Right renal pelvis (tissue), 4 donors: ENCODE data around the gene GARIN1A. TPM values are rescaled to one million over a fixed set of nuclear protein-coding genes. Genes with fewer than 3 reads are reported as not detected.
"Not testable (repeated sequence)": the region's sequence is repeated elsewhere in the genome, so short reads cannot be mapped to it uniquely, and the experiment has no call there.

ENCODE experiments used
- DNase-seq, 4 donors: peaks; one replicate each; pipeline ENCODE4 v3.0.0-alpha.2; 2013; ENCODE audit warnings: low read depth in 4 of 4, low spot score in 3 of 4, missing footprints in 1 of 4
- polyA plus RNA-seq, 4 donors: library from polyadenylated mRNA; unstranded; fragments of 120-200 nt; gene quantifications; one replicate each; pipeline ENCODE4 v1.2.1, GENCODE V29; 2013; ENCODE audit not compliant: insufficient read length in 4 of 4

The GARIN1A gene
- 1 to 10 TPM; 1.2 to 1.8 (median 1.5) TPM for polyA plus RNA-seq

DNA sequence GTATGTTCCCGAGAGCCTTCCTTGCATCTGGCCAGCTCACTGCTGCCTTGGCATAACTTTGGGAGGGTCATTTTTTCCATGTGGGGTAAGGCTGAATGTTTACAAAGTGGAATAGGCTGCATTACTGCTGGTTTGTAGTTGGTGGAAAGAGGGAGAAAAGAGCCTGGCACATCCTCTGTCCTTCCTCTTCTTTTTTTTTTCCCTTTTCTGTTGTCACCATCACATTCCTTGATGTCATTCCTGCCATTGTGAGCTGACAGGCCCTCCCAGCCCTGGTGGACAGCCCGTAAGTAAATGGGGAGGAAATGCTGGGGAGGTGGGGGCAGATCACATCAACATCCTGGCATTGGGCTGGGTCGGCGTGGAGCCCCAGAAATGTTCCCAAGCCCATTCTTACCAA lies at the start of gene GARIN1A:
Gene GARIN1A (plus strand): TSS at position 301 of the 400 bp plus-strand sequence. CDS start 106 bp downstream, outside the sequence.
- no peak for DNase-seq

DNA sequence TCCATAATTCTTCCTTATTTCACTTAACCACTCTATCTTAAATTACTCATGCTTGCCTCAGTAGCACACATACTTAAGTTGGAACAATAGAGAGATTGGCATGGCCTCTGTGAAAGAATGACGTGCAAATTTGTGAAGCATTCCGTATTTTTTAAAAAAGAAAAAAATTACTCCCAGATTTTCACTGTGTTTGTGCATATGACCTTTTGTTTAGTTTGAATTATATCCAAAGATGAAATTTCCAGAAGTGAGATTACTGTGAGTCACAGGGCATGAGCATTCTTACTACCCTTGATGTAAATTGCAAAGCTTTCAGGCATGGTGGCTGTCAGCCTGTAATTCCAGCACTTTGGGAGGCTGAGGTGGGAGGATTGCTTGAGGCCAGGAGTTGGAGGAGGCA lies 45.0 kb upstream of the GARIN1A start:
- not testable (repeated sequence) for DNase-seq

DNA sequence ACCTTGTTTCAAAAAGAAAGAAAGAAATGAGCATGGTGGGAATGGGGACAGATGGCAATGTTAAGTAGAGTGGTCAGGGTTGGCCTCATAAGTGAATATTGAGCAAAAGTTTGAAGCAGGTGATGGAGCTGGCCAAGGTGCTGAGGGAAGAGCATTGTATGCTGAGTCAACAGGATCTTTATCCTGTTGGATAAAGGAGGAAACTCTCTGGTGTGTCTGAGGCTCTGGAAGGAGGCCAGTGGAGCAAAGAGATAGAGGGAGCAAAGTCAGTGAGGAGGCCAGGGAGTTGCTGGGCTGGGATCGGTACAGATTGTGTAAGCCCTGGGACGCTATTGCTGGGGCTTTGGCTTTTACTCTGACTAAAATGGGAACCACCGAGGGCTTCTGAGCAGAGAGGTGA lies 38.2 kb upstream of the GARIN1A start:
- DNase-seq, result not testable (repeated sequence)

DNA sequence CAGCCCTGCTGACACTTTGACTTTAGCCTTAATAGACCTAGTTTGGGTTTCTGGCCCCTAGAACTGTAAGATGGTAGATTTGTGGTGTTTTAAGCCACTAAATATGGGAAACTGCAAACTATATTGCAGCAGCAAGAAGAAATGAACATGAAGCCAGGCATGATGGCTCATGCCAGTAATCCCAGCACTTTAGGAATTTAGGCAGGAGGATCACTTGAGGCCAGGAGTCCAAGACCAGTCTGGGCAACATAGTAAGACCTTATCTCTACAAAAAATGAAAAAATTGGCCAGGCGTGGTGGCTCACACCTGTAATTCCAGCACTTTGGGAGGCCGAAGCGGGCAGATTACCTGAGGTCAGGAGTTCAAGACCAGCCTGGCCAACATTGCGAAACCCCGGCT lies 26.9 kb upstream of the GARIN1A start:
- DNase-seq, result not testable (repeated sequence)

DNA sequence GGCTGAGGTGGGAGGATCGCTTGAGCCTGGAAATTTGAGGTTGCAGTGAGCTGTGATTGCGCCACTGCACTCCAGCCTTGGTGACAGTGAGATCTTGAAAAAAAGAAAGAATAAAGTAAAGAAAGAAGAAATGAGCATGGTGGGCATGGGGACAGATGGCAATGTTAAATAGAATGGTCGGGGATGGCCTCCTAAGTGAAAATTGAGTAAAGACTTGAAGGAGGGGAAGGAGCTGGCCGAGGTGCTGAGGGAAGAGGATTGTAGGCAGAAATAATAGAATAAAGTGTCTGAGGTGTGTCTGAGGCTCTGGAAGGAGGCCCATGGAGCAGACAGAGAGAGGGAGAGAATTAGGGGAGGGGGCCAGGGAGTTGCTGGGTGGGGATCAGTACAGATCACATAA lies 26.2 kb upstream of the GARIN1A start:
- DNase-seq, result not testable (repeated sequence)

DNA sequence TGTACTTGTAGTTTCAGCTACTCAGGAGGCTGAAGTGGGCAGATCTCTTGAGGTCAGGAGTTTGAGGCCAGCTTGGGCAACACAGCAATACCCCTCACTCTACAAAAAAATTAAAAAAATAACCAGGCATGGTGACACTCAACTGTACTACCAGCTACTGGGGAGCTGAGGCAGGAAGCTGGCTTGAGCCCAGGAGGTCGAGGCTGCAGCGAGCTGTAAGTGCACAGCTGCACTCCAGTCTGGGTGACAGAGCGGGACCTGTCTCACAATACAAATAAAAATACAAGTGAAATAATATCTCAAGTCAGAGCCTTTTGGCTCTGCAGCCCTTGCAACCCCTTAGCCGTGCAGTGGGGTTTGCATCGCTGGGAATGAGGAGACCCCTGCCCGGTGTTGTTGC lies 25.2 kb upstream of the GARIN1A start:
- DNase-seq, result not testable (repeated sequence)

DNA sequence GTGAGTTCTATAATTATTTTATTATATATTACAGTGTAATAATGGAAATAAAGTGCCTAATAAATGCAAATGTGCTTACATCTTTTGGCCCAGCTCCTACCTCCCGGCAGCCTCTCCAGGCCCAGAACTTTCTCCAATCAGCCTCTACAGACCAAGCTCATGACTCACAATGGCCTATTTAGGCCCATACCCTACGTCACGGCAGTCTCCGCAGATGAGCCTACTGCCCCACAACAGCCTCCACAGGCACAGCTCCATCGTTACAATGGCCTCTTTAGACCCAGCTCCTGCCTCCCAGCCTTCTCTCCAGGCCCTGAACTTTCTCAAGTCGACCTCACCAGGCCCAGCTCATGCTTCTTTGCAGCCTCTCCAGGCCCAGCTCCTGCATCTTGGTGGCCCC lies 21.0 kb upstream of the GARIN1A start:
- DNase-seq, result not testable (repeated sequence)

DNA sequence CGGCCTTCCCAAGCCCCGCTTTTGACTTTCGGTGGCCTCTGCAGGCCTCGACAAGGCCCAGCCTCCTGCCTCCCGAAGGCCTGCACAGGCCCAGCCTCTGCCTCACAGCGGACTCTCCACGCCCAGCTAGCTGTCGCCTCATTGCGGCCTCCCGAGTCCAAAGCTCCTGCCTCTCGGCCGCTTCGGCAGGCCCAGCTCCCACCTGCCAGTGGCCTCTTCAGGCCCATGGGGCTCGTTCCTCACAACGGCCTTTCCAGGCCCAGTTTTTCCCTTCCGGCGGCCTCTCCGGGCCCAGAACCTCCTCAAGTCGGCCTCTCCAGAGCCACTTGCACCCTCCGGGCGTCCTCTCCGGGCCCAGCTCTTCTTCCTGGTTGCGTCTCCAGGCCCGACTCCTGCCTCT lies 19.5 kb upstream of the GARIN1A start:
- DNase-seq, result not testable (repeated sequence)

DNA sequence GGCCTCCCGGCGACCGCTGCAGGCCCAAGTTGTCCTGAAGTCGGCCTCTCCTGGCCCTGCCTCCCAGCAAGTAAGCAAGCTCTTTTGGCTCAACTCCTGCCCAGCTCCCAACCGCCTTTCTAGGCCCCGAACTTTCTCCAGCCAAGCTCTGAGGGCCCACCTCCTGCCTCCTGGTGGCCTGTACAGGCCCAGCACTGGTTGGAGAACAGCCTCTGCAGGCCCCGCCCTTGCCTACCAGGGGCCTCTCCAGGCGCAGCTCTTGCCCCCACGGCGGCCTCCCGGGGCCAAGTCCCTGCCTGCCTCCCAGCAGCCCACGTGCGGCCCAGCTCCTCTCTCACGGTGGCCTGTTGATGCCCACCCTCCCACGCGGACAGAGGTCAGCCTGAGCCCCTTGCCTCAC lies 18.9 kb upstream of the GARIN1A start:
- not testable (repeated sequence) for DNase-seq

DNA sequence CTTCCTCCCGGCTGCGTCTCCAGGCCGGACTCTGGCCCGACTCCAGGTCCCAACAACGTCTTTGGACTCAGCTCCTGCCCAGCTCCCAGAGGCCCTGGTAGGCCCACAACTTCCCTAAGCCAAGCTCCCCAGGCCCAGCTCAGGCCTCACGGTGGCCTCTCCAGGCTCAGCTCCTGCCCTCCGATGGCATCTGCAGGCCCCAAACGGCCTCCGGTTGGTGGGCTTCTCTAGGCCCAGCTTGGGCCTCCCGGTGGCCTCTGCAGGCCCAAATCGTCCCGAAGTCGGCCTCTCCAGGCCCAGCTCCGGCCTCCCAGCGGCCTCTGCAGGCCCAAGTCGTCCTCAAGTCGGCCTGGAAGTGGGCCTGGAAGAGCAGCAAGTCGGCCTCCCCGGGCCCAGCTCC lies 18.0 kb upstream of the GARIN1A start:
- not testable (repeated sequence) for DNase-seq

DNA sequence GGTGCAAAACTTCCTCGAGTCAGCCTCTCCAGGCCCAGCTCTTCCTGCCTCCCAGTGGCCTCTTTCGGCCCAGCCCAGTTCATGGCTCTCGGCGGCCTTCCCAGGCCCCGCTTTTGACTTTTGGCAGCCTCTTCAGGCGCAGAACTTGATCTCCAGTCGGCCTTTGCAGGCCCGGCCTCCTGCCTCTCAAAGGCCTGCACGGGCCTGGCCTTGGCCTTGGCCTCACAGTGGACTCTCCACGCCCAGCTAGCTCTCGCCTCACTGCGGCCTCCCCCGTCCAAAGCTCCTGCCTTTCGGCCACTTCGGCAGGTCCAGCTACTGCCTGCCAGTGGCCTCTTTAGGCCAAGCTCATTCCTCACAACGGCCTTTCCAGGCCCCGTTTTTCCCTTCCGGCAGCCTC lies 17.6 kb upstream of the GARIN1A start:
- not testable (repeated sequence) for DNase-seq

DNA sequence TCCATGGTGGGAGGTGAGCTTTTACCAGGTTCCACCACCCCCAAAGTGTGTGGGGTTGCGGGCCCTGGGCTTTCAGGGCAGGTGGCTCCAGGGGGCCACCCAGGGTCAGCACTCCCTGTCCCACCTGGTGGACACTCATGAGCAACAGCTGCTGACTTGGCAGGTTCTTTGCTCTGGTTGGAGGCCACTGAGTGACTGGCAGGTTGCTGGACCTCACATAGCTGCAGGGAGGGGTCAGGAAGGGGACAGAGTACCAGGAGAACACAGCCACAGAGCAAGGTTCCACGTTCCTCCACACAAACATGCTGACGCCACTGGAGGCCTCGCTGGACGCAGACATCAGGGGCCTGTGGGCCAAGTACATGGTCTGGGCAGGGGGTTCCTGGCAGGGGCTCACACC lies 13.7 kb upstream of the GARIN1A start:
- DNase-seq, result not testable (repeated sequence)

DNA sequence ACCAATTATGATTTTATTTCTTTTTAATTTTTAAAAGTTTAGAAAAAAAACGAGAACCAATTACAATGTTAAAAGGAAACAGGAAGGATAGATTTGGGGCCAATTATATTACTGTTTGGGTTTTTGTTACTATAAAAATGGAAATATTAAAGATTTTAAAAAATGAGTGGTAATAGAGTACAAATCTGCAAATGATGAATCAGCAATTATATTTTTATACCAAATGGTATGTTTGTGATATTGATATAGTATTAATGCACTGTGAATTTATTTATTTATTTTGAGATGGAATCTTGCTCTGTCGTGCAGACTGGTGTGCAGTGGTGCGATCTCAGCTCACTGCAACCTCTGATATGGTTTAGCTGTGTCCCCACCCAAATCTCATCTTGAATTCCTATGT lies 11.5 kb upstream of the GARIN1A start:
- DNase-seq, result no peak

DNA sequence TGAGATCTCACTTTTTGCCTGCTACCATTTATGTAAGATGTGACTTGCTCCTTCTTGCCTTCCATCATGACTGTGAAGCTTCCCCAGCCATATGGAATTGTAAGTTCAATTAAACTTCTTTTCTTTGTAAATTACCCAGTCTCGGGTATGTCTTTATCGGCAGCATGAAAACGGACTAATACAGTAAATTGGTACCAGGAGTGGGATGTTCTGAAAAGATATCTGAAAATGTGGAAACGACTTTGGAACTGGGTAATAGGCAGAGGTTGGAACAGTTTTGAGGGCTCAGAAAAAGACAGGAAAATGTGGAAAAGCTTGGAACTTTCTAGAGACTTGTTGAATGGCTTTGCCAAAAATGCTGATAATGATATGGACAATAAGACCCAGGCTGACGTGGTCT lies 10.6 kb upstream of the GARIN1A start:
- no peak for DNase-seq

DNA sequence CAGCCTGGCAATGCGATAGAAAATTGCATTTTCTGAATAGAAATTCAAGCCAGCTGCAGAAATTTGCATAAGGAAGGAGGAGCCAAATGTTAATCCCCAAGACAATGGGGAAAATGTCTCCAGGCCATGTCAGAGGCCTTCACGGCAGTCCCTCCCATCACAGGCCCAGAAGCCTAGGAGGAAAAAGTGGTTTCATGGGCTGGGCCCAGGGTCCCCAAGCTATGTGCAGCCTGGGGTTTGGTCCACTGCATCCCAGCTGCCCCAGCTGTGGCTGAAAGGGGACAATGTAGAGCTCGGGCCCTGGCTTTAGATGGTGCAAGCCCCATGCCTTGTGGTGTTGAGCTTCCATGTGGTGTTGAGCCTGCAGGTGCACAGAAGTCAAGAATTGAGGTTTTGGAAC lies 10.0 kb upstream of the GARIN1A start:
- DNase-seq, result no peak

DNA sequence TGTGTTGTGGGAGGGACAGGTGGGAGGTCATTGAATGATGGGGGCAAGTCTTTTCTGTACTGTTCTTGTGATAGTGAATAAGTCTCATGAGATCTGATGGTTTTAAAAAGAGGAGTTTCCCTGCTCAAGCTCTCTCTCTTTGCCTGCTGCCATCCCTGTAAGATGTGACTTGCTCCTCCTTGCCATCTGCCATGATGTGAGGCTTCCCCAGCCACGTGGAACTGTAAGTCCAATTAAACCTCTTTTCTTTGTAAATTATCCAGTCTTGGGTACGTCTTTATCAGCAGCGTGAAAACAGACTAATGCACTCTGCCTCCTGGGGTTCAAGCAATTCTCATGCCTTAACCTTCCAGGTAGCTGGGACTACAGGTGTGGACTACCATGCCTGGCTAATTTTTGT lies 8.9 kb upstream of the GARIN1A start:
- not testable (repeated sequence) for DNase-seq

DNA sequence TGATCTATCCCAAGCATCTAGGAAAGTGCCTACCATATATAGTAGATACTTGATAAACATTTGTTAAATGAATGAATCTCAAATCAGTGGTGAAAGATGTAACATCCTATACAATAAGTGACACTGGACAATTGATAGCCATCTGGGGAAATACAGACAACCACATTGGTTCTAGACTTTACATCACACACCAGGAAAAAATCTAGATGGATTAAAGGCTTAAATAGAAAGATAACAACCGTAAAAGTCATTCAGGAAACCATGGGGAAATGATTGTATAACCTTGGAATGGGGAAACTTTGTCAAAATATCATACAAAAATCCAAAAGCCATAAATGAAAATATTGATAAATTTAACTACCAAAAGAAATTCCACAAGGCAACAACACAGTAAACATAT lies 7.0 kb upstream of the GARIN1A start:
- no peak for DNase-seq

DNA sequence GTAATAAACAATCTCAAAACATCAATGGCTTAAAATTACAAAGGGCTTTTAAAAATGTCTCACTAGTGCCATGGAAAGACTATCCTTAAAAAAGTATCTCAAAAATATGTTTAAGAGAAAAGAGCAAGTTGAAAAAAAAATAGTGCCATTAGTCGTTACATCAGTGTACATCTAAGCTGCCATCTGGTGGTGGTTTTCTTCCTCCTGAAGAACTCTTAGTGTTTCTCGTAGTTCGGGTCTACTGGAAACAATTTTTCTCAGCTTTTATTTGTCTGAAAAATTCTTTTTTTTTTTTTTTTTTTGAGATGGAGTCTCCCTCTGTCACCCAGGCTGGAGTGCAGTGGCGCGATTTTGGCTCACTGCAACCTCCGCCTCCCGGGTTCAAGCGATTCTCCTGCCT lies 5.9 kb upstream of the GARIN1A start:
- DNase-seq, result no peak

DNA sequence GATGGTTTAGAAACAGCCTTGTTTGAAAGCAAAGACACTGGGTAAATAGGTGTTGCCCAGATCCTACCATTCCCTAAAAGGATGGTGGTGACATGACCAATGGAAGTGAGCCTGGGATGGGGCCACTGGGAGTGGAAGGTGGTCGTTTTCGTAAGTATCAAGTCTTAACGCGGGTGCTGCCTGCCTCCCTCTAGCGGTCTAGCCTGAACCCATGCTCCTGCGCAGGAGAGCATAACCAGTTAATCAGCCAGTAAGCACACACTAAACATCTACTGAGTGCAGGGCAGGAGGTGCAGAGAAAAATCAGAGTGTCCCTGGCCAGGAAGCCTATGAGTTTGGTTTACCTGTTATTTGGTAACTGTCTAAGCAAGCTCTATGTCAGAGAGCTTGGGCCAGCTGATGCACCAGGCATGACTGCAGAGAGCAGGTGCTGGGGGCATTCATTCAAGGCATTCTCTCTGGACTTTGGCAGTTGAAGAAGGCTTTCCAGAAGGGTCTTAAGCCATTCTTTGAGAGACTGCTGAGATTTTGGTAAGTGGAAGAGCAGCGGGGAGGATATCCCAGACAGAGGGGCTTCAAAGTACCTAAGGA lies 930 bp downstream of the GARIN1A start:
- no peak for DNase-seq

DNA sequence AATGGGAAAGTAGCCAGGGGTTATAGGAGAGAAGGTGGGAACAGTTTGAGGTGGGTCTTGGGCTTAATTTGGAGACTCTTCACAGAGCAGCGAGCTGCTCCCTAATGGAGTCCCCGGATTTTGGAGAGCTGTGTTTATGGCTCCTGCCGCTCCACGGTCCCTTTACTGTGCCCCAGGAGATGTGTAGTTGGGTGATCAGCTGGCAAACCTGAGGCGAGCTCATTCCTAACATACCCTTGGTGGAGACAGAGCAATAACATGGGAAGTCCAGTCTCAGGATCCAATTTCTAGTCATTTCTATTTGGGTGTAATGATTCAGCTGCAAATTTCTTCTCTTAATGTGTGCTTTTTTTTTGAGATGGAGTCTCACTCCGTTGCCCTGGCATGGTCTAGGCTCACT lies 1.5 kb downstream of the GARIN1A start:
- DNase-seq, result no peak

DNA sequence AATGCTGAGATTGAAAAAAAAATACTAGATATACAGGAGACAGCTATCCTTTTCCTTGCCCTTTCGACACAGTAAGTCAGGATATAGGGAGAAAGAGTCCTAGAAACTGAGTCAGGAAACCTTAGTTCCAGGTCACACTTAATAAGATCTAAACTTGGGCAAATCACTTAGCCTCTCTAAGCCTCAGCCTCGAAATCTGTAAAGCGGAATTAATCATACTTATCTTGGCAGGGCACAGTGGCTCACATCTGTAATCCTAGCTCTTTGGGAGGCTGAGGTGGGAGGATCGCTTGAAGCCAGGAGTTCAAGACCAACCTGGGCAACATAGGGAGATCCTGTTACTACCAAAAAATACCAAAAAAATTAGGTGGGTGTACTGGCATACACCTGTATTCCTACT lies 4.6 kb downstream of the GARIN1A start:
- DNase-seq, result no peak

DNA sequence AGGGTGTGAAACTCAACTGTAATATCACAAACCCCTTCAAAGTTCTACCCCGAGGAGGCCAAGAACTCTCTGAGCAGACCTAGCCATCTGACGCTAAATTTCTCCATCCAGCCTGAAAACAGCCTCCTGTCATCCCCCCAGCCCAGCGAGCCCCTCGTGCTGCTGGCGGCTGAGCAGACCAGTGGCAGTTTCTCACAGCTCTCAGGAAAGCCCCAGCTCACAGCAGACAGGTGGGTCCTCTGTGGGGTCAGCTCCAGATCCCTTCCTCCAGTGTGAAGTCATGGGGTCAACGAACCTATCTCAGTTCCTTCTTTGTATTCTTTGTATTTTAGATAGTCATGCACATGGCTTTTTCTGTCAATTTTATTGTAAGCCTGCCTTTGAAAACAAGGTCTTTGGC lies 7.8 kb downstream of the GARIN1A start:
- DNase-seq, result no peak
